HG03442 (cell line): ENCODE measurements around the gene KIAA0513.
"Not testable (repeated sequence)": the region's sequence is repeated elsewhere in the genome, so short reads cannot be mapped to it uniquely, and the experiment has no call there.

Experiments
- ATAC-seq: cut with Tn5 transposase; IDR thresholded peaks from one replicate; pipeline ENCODE4 v1.9.1; 2021; ENCODE audit warnings: mild to moderate bottlenecking, moderate library complexity; ENCODE audit not compliant: unreplicated experiment

The KIAA0513 gene

DNA sequence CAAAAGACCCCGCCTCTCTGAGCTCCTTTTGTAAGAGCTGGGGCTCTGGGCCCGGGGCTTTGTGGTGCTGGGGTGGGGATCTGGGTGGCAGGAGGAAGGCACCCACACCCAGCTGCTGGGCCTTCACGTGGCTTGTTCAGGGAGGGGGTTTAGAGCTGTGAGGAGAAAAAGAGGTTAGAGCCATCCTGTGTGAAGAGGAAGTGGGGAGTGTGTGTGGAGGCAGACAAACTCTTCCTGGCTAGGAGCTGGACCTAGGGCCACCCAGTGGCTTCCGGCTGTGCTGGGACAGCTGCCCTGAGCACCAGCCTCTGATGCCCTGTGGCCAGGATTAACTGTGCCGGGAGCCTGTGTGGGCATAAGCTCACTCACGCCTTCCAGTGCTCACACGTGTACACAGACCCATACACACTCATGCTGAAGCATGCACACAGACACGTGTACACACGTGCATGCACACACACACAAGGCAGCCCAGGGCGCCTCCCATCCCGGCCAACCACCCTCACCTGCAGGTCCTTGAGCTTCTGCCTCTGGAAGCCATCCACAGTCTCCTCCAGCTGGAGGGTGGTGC lies 77.3 kb downstream of the KIAA0513 start:
- ATAC-seq, result no peak

DNA sequence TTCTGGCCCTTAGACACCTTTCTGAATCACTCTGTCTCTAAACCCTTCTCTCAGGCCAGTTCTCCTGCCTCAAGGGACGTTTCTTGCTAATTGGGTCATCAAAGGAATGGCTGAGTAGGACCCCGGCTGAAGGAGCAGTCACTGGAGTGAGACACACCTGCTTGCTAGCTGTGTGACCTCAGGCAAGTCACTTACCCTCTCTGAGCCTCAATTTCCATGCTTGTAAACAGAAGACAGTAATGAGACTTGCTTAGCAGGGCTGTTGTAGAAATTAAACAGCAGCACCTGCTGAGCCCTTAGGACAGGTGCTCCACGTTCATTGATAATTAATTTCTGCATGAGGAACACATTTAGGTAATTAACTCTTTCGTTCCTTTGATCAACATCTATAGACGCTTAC lies 77.9 kb downstream of the KIAA0513 start:
- ATAC-seq, result no peak

DNA sequence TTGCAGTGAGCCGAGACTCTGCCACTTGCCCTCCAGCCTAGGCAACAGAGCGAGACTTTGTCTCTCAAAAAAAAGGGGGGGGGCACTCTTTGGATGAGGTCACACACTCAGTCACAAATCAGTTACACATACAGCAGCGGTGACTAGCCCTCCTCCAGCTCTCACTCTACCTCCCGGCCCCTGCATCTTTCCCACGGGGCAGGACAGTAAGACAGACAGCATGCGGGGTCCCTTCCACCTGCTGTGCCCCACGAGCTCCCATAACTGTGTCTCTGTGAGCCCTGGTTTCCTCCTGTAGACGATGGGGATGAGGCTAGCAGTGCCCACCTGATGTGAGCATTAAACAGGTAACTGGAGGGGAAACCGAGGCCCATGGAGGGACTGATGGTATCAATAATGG lies 79.5 kb downstream of the KIAA0513 start:
- no peak for ATAC-seq

DNA sequence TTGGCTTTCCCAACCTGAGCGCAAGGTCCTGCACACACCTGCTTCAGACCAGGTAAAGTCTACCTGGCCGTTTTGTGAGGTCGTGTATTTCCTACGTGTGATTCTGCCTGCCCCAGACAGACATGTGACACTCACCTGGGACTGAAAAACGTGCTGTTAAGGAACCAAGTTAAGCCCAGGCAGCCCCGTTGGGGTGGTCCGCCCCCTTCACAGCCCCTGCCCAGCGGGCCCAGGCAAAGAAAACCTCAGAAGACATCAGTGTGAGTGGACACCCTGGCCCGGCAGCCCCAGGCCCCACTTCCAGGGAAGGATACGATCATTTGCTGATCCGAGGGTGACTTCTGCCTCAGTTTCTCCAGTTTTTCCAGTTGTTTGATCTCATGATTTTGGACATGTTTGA lies 79.9 kb downstream of the KIAA0513 start:
- ATAC-seq, result no peak

DNA sequence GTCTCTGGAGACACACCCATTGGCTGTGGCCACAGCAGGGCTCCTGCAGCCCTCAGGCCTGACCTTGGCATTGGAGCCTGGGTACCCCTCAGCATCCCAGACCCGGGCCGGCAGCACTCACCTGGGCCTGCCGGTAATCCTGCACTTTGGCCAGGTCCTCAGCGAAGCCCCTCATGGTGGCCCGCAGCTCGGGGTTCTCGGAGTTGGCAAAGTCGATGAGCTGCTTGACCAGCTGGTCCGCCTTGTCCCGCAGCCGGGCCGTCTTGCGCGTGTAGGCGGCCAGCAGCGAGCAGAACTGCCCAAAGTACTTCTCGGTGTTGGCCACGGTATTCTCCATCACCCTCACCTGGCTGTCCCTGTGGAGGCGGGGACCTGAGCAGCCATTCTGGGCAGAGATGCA lies 82.5 kb downstream of the KIAA0513 start:
- no peak for ATAC-seq

DNA sequence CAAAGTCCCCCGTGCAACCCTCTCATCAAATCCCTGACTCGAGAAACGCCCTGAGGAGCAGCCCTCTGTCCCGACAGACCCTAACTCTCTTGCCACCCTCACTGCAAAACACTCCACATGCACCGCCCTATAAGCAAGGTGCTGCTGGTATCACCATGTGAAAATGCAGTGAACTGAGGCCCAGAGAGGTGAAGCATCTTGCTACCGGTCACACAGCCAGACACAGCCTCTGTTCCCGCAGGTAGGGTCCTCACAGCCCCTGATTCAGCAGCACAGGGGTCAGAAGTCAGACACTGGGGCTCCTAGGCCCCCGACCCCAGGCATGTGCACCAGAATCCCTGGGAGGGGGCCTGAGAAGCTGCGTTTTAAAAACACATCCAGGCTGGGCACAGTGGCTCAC lies 83.6 kb downstream of the KIAA0513 start:
- ATAC-seq, result no peak

DNA sequence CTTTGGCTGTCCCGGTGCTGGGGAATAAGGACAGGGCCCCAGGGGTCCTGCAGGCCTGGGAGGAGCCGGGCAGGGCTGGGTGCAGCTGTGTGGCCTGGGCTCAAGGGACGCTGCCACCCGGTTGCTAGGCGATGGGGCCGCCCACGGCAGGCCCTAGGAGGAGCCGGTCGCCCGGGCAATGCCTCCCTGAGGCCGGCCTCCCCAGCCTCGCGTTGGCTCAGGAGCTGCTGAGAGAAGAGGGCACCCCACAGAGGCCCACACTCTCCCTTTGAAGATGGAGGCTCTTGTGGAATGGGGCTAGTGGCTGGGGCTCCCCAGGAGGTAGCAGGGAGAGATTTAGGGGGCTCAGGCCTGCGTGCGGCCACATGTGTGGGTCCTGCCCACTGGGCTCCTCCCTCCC lies 84.8 kb downstream of the KIAA0513 start, which contains the start of gene CIBAR2:
Gene CIBAR2, minus strand, starts transcription at position 109 of the 400 bp plus-strand sequence. CDS start 120 bp downstream, outside the sequence.
- ATAC-seq, result no peak

DNA sequence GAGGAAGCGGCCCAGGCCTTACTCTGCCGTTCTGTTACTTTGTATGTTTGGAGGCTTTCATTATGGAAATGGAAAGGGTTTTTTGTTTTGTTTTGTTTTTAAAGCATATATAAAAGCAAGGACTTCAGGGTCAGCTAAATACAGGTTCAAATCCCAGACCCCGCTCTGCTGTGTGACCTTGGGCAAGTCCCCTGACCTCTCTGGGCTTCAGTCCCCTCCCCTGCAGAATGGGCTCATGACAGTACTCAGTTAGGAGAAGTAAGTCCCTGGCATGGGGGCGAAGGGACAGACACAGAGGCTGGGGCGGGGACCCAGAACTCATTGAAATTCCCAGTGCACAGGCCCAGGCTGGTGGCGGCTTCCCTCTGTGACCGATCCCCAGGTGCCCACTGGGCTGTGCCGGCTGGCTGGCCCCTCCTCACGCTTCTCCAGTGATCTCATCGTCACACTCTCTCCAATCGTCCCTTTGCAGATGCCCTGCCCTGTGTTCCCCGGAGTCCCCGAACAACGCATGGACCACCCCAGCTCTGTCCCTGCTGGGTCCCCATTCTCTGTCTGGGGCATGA lies 85.7 kb downstream of the KIAA0513 start:
- no peak for ATAC-seq

DNA sequence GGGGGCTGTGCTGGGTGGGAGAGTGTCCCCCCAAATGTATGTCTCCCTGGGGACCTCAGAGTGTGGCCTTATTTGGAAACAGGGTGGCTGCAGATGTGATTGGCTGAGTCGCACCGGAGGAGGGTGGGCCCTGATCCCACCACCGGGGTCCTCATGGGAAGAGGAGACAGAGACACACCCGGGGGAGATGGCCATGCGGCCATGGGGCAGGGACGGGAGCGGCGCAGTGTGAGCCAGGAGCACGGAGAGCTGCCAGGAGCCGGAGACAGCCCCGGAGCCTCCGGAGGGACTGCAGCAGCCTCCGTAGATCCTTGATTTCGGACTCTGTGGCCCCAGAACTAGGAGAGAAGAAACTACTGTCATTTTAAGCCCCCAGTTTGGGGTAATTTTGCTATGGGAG lies 86.3 kb downstream of the KIAA0513 start:
- ATAC-seq, result no peak

DNA sequence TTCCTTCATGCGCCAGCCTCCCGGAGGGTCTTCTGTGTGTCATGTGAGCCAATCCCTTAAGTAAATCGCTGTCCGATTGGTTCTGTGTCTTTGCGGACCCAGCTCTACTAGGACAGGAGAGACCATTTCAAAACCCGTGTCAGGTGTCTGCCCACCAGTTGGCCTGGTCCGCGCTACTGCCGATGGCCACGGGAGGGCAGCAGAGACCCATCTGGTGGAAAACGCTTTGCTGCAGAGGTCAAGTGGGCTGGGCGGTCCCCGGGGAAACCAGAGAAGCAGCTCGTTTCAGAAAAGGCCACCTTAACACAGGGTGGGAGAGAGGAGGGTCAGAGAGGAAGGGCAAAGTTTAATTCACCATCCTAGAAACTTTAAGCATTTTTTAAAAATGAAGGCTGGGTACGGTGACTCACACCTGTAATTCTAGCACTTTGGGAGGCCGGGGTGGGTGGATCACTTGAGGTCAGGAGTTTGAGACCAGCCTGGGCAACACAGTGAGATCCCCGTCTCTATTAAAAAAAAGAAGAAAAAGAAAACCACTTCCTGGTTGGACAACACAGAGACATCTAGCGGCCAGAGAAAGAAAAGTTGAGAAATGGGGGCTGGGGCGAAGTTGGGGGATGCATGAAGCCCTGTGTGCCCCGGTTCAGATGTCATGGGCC lies 87.4 kb downstream of the KIAA0513 start:
- no peak for ATAC-seq

DNA sequence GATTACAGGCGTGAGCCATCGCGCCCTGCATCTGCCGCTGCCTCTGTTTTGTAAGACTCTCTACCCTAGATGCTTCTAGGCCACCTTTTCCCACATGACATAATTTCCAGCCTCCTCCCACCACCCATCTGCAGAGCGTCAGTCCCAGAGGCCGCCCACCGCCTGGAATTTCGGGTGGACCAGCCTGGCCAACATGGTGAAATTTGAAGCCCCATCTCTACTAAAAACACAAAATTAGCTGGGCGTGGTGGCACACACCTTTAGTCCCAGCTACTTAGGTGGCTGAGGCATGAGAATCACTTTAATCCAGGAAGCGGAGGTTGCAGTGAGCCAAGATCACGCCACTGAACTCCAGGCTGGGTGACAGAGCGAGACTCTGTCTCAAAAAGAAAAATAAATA lies 89.8 kb downstream of the KIAA0513 start:
- ATAC-seq, result no peak

DNA sequence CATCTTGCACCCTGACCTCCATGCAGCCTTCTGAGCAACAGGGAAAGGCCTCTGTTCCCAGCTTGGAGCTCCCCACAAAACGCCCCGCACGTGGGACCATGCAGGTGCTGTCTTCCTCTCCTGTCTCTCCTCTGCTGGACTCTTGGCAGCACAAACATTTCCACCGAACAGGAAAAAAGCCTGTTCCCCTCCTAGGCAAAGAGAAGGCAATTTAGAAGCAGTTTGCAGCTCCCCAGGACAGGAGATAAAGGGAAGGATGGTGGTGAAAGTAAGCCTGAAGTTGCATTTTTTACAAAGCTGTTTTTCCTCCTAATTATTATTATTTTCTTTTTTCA lies 92.4 kb downstream of the KIAA0513 start:
- ATAC-seq, result no peak

DNA sequence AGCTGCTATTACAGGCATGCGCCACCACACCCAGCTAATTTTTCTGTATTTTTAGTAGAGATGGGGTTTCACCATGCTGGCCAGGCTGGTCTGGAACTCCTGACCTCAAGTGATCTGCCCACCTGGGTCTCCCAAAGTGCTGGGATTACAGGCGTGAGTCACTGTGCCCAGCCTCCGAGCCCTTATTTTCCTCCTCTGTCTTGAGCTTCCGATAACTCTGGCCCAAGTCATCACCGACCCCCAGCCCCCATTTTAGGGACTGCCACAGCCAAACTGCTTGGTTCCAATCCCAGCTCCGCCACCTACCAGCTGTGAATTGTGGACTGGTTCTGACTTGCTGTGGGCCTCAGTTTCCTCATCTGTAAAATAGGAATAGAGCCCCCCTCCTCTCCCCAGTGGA lies 95.8 kb downstream of the KIAA0513 start:
- ATAC-seq, result not testable (repeated sequence)

DNA sequence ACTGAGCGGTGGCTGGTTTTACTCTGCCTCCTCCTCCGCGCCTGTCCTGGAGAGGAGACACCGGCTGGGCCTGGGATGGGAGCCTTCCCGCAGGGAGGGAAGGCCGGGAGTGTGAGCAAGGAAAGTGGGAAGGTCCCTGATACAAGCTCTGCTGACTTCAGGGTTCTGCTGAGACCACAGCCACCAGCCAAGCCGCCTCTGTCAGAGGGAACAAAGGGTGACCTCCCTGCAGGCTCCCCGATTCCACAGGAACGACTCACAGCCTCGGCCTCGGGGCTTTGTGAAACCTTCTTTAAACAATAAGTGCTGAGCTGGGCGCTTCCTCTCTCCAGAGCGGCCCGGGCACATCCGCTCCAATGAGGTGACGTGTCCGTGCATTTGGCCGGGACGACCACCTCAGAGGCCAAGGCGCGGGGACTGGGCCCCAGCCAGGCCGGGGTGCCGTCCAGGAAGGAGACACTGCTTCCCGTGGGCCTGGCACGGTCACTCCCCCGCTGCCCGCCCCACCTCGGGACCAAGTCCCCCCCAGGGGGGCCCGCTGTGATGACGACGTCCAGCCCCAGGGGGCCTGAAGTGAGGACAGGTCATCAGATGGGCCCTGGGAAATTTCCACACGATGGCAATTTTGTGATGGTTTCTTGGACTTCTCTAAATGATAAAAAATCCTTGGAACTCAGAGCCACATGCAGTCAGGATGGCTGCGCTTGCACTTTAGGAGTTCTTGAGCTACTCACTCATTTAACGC lies 96.5 kb downstream of the KIAA0513 start:
- no peak for ATAC-seq

DNA sequence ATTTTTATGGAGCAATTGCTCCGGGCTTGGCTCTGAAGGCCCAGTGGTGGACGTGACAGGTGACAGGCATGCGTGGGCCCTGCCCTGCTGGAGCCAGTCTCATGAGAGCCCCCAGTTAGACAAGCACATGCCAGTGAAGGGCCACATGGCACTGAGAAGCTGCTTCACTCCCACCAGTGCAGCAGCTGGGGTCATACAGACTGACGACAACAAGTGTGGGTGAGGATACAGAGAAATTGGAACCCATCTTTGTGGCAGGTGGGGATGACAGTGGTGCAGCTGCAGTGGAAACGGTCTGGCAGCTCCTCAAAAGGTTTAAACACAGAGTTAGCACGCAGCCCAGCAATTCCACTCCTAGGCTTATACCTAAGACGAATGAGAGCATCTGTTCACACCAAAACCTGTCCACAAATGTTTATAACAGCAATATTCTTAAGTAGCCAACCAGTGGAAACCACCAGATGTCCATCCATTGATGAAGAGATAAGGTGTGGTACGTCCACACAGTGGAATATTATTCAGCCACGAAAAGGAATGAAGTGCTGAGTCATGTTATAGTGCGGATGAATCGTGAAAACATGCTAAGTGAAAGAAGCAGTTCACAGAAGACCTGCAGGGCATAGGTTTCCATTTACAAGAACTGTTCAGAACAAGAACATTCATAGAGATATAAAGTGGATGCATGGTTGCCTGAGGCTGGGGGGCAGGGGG lies 97.2 kb downstream of the KIAA0513 start:
- no peak for ATAC-seq

DNA sequence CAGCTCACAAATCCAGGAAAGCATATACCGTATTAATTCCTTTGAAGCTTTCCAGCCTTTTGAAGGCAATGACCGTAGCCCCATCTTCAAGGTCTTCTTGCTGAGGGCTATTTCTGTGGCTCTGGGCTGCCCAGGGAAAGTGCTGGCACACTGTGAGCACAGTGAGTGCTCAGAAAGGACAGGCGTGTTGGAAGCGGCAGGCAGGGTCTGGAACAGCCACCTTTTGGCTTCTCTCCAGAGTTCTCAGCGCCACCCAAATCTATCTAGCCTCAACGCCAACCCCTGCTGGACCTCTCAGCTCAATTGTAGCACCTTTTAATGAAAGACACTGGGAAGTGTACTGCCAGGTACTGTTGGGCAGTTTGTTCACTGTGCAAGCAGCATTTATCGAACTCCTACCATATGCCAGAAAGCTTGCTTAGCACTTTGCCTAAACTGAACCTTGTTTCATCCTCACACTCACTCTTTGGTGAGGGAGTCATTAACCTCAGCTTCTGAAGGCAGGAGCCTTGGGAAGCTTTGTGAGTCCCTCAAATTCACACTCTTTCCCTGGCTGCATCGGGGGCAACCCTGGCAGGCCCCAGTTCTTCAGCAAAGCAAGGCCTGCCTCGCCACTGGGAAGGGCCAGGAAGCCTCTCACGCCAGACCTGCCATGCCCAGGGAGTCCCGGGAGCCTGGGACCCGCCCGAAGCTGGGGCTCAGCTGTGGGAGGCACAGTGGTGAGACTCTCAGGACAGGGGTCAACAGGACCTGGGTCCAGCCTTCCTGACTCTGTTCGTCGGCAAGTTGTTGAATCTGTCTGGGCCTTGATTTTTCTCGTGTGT lies 98.2 kb downstream of the KIAA0513 start:
- no peak for ATAC-seq

DNA sequence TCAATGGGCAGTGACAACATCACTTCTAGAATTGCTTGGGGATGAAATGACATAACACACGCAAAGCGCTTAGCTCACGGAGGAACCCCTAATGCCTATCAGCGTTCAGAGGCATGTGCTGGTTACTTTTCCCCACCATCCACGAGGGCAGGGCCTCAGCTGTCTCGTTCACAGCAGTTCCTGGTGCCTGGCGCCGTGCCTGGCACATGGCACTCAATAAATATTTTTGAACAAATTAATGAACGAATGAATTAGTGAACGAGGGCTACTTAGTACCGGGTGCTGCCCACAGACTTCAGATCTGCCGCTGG lies 98.8 kb downstream of the KIAA0513 start:
- no peak for ATAC-seq

DNA sequence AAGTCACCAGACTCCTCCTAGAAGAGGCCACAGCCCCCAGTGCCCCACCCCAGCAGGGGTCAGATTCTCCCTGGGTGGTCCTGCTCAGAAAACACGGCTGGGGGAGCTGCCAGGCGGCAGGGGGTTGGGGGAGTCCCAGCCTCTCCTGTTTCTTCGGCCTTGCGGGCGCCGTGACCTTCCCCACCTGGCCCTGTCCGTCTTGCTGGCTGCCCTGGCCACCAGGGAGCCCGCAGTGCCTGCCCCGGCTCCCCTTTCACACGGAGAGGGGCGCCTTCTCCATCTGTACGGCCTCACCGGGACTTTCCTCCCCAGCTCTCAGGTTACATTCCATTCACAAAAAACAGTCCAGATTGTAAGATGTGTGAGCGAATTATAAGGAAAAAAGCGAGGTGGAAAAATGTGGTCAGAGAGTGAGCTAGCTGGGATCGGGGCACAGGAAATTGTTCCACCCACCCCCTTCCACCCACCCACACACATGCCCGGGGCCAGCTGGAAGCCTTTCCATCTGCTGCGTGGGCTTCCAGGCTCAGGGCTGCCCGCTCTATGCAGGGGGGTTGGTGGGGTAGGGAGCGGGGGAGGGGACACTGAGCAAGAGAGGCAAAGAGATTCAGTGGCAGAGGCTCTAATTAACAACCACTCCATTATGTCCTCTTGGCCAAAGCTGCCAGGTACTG lies 99.2 kb downstream of the KIAA0513 start:
- no peak for ATAC-seq

DNA sequence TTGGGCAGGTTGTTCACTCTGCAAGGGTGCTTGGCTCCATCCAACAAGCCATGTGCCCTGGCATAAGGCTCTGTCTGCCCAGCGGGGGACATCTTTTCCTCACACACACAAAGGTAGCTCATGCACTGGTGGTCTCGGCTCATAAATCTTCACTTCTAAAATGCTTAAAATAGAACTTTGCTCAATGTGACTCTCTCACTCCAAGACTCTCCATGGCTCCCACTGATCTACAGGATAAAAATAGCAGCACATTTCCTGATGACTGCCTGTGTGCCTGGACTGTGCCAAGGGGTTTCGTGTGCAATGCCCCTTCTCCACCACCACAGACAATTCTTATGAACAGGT lies 99.8 kb downstream of the KIAA0513 start:
- ATAC-seq, result no peak

DNA sequence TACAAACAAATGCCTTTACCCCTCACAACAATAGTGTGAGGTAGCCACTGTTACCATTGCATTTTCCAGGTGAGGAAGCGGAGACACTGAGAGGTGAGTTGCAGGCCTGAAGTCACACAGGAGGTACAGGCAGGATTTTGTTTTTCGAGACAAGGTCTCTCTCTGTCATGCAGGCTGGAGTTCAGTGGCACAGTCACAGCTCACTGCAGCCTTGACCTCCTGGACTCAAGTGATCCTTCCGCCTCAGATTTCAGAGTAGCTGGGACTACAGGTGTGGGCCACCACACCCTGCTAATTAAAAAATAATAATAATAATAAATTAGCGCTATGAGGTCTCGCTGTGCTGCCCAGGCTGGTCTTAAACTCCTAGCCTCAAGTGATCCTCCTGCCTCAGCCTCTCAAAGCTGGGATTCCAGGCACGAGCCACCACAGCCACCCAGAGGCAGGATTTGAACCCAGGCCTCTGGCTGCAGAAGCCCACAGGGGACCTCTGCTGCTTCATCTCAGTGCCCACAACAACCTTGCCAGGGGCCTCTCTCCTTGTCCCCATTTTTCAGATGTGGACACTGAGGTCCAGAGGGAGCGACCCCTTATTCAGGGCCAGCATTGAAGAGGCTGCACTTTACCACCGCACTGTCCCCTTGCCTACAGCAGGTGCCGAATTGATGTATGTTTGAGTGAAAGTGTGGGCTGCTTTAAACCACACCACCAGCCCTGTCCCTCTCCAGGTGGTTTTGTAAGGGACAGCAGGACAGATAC lies 100.7 kb downstream of the KIAA0513 start:
- no peak for ATAC-seq
